GM19397 (cell line): Measurements from ENCODE around the gene ACO2.

Experiments used
- ATAC-seq: cut with Tn5 transposase; IDR thresholded peaks from one replicate; pipeline ENCODE4 v1.9.1; 2021; ENCODE audit warnings: mild to moderate bottlenecking, moderate library complexity; ENCODE audit not compliant: unreplicated experiment

ACO2 gene

DNA sequence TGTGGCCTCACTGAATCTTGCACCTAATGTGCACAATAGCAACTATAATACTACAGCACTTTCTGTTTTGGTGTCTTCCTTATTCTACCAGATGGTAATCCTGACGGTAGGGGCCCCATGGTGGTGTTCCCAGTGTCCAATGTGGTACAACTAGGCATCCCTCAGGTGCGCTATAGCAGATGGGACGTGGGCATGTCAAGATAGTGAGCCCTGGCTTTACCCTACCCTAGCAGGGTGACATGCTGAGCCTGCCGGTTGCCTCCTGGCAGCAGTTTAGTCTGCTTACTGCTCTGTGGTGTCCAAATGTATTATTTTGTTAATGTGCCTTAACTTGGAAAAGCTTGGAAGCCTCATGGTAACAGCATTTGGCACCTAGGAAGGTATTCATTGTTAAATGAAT is 19.2 kb downstream of the ACO2 start:
- no peak for ATAC-seq

DNA sequence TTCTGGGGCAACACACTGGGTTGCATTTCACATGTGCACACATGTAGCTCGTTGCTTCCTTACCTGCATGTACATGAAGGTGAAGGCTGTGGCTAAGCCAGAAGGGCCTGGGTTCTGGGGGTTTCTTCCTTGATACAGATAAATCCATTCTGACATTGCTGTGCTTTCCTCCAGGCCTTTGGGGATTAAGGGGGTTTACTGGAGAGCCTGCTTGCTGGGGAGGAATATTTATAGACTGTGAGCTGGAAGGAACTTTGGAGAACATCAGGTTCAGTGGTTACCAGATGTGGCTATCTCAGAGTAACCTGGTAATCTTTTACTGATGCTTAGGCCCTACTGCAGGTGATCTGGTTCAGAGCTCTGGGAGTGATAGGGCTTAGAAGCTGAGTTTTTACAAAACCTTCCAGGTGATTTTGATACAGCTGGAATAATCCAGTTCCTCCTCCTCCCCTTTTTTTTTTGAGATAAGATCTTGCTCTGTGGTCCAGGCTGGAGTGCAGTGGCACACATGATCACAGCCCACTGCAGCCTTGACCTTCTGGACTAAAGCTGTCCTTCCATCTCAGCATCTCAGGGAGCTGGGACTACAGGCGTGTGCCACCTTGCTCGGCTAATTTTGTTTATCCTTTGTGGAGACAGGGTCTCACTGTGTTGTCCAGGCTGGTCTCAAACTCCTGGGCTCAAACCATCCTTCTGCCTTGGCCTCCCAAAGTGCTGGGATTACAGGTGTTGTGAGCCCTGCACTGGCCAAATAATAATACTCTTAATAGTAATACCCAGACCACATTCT is 19.9 kb downstream of the ACO2 start:
- no peak for ATAC-seq

DNA sequence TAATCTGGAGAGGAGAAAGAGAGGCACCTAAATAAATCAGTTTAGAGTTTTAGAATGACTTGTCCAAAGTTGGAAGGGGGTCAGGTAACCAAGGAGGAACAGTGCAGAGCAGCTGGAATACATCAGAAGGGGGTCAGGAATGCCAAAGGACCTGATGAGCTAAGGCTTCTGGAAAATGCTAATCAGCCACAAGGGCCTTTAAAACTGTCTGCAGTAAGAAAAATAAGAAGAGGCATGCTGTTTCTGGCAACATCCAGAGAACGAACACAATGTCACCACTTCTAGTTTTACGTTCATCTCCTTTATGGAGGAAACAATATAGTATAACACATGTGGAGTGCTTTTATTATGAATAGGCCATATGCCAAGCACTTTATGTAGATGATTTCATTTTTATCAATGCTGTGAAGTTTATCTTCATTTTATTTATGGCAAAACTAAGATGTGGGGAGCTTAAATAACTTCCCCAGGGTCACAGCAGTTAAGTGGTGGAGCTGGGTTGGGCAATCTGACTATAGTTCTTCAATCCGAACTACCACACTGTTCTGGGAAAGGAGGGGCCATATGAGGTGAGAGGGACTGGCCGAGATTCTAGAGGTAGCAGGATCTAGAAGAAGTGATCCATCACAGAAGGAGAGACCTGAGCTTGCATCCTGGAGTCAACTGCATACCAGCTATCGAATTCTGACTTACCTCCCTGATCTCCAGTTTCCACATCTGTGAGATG is 22.6 kb downstream of the ACO2 start:
- no peak for ATAC-seq

DNA sequence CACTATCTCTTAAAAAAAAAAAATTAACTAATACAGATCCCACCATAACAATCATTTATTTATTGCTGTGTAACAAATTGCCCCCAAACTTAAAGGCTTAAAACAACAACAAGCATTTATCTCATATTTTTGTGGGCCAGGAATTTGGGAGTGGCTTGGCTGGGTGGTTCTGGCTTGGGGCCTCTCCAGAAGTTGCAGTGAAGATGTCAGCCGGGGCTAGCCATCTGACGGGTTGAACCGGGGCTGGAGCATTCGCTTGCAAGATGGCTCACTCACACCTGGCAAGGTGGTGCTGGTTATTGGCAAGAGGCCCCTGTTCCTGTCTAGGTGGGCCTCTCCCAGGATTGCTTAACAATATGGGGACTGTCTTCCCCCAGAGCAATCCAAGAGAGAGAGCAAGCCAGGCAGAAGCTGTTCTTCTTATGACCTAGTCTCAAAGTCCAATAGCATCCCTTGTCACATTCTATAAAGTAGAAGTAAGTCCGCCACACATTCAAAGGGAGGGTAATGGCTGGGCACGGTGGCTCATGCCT is 29.5 kb downstream of the ACO2 start:
- no peak for ATAC-seq

DNA sequence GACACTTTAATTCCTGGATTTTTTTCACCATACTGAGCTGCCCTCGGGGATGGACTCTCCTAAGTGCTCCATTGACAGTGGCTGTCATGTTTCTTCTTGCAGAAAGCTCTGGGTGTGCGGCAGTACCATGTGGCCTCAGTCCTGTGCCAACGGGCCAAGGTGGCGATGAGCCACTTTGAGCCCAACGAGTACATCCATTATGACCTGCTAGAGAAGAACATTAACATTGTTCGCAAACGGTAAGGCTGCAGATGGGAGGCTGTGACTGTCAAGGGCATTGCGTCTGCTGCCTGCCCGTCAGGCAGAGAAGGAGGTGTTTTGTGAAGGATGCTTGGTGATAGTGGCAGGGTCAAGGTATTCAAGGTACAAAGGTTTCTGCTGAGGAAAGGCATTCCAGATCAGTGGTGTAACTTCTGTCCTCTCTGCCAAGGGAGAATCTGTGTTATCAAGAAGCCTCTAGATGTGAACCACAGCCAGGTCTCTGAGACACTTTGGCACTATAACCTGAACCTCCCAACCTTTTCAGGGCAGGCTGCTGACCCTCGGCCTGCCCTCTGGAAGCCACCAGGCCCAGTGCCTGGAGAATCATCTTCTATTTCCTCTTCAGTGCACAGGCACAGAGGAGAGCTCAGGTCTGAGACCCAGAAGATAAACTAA is 30.8 kb downstream of the ACO2 start:
- ATAC-seq: no peak

DNA sequence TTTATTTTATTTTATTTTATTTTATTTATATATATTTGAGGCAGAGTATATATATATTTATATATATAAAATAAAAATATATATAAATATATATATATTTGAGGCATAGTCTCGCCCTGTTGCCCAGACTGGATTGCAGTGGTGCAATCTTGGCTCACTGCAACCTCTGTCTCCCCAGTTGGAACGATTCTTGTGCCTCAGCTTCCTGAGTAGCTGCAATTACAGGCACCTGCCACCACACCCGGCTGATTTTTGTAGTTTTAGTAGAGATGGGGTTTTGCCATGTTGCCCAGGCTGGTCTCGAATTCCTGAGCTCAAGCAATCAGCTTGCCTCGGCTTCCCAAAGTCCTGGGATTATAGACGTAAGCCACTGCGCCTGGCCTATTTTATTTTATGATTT is 31.4 kb downstream of the ACO2 start:
- ATAC-seq: no peak

DNA sequence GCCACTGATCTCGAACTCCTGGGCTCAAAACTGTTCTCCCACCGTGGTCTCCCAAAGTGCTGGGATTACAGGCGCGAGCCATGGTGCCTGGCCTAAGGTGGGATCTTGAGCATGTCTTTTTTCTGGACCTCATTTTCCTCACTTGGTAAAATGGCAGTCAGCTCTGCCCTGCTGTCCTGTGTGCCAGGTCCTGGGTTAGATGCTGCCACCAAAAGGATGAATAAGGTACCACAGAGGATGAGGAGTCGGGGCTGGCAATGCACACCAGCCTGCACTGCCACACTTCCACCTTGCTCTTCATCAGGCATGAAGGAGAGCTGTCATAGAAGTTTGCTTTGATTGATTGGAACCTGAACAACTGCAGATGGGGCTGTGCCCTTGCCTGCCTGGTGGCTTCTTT is 32.3 kb downstream of the ACO2 start:
- ATAC-seq: no peak

DNA sequence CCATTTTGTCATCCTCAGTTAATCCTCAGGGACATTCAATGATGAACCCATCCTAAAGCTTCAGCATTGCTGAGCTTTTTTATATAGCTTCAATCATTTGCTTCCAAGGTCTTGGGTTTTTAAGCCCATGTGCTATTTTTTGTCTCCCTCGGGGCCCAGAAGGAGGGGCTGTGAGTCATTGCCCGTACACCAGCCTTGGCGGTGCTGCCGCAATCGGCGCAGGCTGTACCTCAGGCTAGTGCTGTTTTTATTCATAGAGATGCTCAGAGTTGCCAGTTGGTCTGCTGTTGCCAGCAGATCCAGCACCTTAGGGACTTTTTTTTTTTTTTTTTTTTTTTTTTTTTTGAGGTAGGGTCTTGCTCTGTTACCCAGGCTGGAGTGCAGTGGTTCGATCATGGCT is 35.5 kb downstream of the ACO2 start:
- ATAC-seq: no peak

DNA sequence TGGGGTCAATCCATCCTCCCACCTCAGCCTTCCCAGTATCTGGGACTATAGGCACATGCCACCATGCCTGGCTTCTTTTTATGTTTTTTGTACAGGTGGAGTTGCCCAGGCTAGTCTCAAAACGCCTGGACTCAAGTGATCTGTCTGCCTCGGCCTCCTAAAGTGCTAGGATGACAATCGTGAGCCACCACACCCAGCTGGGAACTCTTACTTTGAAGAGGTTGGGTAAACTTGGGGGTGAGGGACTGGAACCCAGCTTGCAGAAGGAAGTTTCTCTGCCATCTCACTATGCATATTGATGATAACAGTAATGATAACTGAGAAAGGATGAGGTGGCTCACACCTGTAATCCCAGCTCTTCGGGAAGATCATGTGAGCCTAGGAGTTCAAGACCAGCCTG is 35.9 kb downstream of the ACO2 start:
- ATAC-seq: no peak

DNA sequence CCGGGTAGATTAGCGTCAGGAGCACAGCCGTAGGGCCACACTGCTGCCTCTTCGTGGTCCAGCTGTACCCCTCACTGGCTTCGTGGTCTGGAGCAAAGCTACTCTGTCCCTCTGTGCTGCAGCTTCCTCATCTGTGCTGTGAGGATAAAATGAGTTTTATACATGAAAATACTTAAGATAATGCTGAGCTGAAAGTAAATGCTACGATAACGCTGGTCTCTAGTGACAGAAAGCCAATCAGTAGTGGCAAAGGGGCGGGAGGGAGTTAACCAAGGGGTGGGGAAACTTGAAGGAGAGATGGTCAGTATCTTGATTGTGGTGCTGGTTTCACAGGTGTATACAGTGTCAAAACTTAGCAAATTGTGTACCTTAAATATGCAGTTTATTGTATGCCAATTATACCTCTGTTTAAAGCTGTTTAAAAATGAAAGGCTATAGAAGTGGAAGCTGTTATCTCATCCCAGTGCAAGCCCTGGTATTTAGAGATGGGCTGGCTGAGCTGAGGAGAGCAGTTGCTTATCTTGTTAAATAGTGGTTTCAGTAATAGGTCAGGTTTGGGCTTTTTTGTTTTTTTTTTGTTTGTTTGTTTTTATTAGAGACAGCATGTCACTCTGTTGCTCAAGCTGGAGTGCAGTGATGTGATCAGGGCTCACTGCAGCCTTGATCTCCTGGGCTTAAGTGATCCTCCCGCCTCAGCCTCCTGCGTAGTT is 36.7 kb downstream of the ACO2 start:
- no peak for ATAC-seq

DNA sequence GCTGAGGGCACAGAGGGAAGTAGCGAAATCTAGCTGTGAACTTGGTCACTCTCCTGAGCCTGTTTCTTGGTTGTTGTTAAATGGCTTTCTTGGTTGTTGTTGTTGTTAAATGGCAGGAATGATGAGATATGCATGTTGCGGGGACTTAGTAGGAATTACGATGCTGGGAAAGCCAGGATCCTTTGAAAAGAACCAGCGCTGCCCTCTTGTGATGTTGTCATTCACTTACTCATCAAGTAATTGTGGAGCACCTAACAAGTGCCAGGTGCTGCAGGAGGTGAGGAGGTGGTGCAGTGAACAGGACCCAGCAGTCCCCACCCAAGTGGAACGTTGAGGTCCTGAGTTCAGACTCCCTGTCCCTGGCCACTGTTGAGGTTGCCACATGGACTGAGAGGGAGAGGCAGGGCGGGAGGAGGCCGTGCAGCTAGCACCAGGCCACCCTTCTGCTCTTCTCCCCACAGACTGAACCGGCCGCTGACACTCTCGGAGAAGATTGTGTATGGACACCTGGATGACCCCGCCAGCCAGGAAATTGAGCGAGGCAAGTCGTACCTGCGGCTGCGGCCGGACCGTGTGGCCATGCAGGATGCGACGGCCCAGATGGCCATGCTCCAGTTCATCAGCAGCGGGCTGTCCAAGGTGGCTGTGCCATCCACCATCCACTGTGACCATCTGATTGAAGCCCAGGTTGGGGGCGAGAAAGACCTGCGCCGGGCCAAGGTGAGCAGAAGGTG is 38.6 kb downstream of the ACO2 start:
- no peak for ATAC-seq

DNA sequence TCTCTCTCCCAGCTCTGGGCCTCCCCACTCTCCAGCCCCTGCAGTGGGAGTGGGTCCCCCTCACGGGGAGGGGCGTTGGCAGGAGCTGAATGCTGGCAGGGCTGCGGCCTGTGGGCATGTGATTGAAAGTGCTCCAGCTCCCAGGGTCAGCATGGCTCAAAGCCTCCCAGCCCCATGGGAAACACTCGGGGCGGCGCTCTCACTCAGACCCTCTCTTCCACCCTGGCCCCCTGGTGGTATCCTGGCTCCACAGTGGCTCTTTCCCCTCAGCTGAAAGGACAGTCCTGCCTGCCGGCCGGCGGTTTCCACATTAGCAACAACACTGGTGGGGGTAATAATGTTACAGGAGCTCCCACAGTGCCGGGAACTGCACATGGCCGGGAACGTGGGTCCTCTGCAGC is 39.9 kb downstream of the ACO2 start:
- ATAC-seq: no peak

DNA sequence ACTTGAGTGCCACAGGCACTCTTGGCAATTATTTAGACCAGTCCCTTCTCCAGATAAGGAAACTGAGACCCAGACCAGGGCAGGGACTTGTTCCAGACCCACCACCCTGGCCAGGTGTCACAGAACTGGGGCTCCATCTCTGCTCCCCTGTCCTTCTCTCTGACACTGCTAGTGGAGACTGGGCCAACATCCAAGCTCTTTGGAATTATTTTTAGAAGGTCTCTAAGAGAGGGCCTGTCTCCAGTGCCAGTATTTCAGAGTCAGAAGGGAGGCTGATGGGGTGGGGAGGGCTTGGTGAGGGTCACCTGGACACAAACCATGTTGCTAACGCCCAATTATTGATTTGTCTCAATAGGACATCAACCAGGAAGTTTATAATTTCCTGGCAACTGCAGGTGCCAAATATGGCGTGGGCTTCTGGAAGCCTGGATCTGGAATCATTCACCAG is 42.6 kb downstream of the ACO2 start:
- ATAC-seq: no peak

DNA sequence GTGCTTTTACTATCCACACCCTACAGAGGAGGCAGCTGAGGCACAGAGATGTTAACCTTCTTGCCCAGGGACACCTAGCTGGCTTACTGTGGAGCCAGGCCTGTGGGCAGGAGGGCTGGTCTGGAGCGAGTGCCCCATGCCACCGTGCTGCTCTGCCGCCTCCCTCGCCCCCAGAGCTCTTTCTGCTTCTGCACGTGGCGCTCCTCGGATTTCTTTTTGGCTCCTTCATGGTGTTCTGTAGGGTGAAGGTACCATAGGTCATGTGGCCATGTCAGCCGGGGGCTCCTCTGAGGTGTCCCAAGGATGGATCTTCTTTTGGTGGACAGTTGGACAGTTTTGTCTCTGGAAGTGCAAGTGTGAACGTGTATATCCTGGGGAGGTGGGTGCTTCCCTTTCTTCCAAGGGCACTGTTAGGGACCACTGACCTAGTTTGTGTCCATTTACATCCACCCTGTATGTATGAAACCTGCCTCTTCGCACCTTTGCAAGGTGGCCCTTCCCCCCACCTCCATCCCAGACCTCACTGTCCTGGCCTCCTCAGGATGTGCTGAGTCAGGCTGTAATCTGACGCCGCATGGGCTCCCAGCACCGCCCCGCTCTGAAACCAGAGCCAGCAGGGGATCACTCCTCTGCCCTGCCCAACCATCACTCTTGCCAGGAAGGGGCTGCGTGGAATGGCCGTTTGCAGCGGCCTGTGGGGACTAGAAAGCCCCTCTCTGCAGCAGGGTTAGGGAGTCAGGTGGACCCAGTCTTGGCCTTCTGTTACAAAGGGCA is 43.7 kb downstream of the ACO2 start:
- ATAC-seq: no peak

DNA sequence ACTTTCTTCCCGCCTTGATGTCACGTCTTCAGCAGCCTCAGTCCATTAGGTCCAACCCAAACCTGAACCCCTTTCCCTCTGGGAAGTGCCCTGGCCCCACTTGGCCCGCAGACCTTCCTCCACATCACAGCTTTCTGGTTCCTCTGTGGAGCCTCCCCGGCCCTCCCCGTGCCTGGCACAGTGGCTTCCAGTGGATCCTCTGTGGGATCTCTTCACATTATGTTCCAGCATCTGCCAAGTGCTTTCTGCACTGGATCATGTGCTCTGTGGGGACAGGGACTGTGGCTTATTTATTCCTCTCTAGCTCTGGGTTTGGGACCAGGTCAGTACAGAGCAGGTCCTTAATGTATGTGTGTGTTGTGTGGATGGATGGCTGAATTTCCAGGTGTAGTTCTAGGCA is 44.5 kb downstream of the ACO2 start:
- no peak for ATAC-seq

DNA sequence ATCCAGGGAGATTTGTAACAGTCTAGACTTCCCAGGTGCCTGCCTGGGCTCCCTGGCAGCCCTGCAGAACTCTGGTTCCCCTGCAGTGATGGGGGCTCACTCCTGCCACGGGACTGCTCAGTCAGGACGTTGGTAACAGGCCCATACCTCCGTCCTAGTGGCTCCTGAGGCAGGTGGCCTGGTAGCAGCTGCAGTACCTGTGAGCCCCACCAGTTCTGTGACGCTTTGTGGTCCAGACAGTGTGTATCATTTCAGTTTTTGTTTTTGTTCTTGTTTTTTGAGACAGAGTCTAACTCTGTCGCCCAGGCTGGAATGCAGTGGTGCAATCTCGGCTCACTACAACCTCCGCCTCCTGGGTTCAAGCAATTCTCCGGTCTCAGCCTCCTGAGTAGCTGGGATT is 47.5 kb downstream of the ACO2 start:
- ATAC-seq: no peak

DNA sequence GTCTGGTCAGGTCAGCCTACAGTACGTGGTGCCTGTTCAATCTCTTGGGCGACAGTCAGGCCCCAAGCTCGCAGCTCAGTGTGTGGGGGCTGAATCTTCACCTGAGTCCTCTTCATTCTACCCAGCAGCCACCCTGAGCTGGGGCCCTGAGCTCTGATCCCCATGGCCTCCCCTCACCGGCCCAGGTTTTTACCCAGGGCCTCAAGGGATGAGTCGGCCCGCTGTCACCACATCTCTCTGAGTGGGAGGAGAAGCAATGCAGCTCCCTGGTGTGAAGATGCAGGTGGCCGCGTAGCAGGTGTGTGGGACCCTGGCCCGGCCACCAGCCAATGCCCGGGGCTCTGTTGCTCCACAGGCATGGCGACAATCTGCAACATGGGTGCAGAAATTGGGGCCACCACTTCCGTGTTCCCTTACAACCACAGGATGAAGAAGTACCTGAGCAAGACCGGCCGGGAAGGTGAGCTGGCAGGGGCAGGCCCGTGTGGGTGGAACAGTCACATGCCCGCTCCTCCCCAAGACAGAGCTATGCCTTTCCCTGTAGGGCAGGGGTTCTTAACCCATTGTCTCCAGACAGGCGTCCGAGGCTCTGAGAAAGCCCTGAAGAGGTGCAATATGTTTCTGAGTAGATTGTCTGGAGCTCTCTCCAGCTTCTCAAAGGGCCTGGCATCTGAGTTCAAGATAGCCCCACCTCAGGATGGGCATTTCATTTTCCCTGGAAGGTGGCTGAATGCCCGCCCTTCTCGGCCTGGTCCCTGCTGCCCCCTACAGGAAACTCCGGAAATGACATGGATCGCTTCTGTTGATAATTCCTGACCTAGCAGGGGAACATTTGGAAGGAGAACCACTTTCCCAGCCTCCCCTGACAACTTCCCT is 48.5 kb downstream of the ACO2 start:
- ATAC-seq: no peak

DNA sequence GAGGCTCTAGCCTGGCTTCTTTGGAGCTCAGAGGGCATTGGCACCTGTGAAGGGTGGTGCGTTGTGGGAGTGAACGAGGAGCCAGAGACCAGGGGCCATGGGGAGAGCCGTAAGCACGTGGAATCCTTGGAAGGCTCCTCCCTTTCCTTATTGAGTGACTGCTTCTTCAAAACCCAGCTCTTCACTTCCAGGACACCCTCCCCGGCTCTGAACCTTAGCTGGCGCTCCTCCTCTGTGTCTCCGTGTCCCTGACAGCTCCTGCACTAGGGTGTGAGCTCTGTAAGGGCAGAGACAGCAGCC is 49.1 kb downstream of the ACO2 start:
- no peak for ATAC-seq

DNA sequence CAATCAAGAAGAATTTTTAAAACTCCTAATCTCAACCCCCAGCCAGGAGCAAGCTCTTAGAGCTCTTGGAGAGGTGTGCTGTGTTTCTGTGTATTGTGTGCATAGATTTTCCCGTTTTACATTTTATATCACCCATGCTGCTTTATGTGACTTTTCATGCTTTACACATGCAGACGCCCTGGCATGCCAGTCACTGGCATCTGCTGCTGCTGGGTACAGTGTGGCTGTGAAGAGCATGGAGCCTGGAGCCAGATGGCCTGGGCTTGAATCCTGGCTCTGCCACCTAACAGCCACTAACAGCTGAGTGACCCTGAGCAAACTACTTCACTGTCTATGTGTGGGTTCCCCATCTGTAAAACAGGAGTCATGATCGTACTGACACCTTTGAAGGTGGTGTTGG is 52.2 kb downstream of the ACO2 start:
- no peak for ATAC-seq
